GM20431 (cell line): ENCODE results near the gene IL4R.
"Not testable (repeated sequence)": the region's sequence is repeated elsewhere in the genome, so short reads cannot be mapped to it uniquely, and the experiment has no call there.

ENCODE experiments used
- in situ Hi-C: fragments of 300-500 bp; cut with MseI, MboI; formaldehyde crosslinking; loops from one replicate; pipeline ENCODE4 v1.15.0; 2020; ENCODE audit warnings: low sequenced_read_pairs; ENCODE audit not compliant: unreplicated experiment

Gene IL4R

DNA sequence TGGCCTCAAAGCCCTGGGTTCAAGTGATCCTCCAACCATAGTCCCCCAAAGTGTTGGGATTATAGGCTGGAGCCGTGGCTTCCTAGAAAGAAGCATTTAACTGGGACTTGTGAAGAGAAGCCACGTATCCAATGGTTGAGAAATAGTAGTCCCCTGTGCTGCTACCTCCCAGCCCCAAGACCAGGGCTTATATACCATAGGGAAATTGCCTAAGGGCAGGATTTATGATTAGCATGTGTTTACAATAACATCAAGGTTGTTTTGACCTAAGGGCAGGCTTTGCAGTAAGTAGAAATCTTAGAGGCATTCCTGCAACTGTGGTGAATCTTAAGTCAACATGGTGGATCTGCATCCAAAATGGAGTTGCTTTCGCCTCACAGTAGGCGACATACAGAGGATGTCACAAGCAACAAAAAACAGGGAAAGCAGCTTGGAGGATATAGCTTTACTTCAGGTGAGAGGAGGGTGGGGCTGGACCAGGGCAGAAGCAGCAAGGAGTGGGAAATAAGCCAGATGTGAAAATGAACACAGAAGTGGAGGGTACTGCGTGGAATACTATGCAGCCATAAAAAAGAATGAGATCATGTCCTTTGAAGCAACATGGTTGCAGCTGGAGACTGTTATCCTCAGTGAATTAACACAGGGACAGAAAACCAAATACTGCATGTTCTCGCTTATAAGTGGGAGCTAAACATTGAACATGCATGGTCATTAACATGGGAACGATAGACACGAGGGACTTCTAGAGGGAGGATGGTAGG, 26.5 kb upstream of the IL4R start:
- in situ Hi-C loops: no loop called here

DNA sequence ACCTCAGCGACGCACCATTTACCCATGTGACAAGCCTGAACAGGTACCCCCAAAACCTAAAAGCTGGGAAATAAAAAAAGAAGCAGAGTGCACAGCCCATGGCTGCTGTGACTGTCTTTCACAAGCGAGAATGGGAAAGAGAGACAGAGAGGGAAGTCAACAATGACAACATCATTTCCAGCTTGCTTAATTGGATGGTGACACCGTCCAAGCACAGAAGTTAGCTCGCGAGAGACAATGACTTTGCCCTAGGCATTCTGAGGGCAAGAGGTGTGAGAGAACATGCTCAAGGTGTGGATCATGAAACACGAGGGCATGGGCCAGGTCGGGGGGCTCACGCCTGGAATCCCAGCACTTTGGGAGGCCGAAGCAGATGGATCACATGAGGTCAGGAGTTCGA, 25.9 kb upstream of the IL4R start:
- in situ Hi-C loops: no loop called here

DNA sequence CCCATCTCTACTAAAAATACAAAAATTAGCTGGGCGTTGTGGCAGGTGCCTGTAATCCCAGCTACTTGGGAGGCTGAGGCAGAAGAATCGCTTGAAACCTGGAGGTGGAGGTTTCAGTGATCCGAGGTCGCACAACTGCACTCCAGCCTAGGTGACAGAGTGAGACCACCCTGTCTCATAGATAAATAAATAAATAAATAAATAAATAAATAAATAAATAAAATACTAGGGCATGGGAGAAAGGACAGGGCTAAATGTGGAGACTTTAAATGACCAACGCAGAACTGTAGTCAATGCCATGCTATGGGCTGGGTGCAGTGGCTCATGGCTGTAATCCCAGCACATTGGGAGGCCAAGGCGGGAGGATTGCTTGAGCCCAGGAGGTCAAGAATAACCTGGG, 25.5 kb upstream of the IL4R start:
- in situ Hi-C loops: not testable (repeated sequence)

DNA sequence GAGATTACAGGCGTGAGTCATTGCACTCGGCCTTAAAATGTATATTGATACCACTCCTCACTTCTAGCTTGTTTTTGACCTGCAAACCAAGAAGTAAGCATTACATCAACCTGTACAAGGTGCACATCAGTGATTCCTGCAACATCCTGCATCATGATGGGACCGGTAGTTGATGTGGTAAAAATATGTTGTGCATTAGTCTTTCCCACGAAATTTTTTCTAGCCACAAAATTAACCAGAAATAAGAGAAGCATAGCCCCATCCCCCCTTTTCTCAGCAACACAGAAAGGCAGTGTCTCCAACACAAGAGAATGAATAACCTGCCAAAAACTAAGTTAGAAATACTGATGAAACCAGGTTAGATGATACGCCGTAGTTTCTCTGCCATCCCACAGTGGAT, 24.1 kb upstream of the IL4R start:
- in situ Hi-C loops: no loop called here

DNA sequence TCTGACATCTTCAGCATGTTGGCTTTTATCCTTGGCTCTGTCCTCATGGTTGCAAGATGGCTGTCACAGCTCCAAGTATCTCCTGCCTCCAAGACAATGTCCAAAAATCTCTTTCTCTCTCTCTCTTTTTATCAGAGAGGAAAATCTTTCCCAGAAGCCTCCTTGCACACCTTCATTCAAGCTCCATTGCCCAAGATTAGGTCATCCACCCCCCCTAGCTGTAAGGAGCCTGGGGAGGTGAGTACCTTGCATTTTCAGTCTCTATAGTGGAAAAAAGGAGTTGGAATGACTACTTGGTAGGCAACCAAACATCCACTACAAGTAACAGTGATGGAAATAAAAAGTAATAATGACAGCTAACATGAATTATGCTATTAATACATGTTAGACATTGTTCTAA, 23.2 kb upstream of the IL4R start:
- in situ Hi-C loops: no loop called here

DNA sequence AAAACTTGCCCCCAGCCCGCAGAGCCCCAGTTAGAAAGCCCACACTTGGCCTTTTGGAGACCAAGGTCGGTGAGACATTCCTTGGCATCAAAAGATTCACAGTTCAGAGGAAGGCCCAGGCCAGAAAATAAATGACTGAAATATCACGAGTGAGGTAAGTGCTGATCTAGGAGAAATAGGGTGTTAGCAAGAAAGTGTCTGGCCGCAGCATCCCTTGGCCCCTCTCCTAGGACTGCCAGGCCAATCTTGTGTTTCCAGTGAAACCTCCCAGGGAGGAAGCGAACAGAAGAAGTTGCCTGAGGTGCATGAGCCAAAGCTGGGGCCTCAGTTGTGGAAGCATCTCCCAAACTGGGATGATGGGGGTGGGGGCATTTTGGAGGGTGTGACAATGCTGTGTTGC, 22.7 kb upstream of the IL4R start:
- in situ Hi-C loops: no loop called here

DNA sequence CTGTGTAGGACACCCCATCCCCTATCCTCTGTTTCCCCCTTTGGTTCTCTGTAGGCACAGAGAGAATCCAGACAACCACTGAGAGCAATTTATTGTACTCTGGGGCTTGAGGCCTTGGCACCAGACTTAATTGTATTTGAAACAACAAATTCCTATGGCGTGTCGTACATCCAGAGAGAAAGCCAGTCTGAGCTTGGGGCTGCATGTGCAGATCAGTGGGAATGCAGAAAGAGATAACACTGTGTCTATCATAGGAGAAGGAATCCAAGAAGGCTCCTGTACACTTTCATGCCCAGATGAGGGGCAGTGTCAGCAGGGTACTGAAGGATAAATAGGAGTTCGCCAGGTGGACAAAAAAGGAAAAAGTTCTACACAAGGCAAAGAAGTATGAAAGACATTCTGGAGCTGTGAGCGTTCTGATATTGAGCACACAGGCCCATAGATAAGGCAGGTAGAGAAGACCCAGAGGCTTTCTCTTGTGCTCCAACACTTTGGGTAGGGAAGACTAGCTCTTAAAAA, 22.0 kb upstream of the IL4R start:
- in situ Hi-C loops: no loop called here

DNA sequence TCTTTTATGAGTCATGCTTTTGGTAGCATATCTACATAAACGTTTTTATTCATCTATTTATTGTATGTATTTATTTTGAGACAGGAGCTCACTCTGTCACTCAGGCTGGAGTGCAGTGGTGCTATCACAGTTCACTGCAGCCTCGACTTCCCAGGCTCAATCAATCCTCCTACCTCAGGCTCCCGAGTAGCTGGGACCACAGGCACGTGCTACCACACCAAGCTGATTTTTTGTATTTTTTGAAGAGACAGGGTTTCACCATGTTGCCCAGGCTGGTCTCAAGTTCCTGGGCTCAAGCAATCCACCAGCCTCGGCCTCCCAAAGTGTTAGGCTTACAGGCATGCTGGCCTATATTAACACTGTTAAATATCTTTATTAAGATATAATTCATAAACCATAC, 20.4 kb upstream of the IL4R start:
- in situ Hi-C loops: no loop called here

DNA sequence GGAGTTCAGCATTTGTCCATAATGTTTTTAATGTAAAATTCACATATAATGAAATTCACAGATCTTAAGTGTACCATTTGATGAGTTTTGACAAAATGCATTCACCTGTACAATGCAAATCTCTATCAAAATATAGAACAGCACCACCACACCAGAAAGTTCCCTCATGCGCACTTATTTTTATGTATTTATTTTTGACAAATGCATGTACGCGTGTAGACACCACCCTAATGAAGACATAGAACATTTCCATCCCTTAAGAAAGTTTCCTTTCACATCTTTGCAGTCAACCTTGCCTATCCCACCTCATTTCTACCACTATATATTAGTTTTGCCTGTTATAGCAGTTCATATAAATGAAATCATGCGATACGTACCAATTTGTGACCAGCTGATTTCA, 15.6 kb upstream of the IL4R start:
- in situ Hi-C loops: no loop called here

DNA sequence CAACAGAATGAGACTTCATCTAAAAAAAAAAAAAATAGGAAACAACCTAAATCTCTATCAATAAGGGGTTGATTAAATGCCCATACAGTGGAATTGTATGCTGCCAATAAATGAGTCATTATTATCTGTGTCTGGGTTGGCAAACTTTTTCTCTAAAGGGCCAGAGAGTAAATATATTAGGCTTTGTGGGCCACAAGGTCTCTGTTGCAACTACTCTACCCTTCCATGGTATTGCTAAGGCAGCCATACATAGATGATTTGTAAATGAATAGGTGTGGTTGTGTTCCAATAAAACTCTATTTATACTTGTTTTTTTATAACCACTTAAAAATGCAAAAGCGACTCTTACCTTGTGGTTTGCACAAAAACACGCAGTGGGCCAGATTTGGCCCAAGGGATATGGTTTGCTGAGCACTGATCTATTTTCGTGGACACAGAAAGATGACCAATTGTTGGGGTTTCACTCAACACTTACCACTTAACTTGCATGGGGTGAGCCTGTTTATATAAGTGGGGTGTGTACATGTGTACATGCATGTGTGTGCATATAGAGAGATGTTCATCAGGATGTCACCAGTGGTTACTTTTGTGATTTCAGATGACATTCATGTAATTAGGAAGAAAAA, 12.4 kb upstream of the IL4R start:
- in situ Hi-C loops: no loop called here

DNA sequence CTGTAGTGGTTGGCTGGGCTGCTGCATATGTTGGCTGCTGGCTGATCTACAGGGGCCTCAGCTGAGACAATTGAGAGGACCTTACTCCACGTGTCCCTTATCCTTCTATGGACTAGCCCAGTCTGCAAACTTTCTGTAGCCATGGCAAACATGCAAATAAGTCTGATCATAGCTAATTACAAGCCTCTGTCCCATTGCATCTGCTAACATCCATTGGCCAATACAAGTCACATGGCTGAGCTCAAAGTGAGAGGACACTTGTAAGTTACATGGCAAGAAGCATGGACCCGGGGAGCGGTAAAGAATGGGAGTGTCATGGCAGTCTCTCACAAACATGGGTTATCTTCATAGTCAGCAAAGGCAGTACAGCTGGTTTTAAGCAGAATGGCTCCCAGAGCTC, 11.6 kb upstream of the IL4R start:
- in situ Hi-C loops: no loop called here

DNA sequence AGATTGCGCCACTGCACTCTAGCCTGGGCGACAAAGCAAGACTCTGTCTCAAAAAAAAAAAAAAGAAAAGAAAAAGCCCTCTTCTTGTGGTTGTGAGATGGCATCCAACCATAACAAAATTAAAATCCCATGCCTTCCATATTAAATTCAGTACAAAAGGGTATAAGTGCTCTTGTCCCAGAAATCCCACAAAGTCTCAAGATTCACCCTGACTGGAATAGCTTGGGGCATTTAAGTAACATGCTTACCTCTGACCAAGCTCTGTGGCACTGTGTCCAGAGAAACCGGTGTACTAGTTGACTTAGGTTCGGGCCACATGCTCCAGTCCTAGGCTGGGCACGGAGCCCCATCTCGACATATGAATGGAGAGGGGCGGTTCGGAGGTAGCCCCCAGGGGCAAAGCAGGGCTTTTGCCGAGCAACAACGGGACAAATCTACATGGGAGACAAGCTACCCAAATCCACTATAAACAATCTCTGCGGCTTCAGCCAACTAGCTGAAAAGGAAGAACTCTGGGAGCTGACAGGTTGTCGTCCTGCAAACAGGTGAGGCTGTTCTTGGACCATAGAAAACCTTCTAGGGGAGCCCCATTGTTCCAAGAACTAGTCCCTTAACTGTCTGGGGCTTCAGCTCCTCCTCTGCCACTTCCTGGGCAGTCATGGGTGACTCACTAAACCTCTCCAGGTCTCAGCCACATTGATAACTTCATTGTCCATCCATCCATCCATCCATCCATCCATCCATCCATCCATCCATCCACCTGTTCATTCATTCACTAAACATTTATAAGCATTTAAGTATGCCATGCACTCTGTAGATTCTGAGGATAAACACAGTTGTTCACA, 10.3 kb upstream of the IL4R start:
- in situ Hi-C loops: no loop called here

DNA sequence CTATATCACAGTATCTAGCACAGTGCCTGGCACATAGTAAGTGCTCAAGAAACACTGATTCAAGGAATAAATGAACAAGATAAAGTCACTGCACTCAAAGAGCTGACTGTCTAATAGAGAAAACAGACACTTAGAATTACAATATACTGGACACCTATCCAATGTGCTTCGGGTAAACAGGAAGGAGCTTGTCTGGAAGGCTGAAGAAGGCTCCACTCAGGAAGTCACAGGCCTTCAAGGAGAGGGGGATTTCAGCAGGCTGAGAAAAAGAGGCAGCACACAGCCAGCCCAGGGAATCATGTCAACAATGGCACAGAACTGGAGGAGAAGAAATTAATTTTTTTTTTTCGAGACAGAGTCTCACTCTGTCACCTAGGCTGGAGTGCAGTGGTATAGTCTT, 9.7 kb upstream of the IL4R start:
- in situ Hi-C loops: no loop called here

DNA sequence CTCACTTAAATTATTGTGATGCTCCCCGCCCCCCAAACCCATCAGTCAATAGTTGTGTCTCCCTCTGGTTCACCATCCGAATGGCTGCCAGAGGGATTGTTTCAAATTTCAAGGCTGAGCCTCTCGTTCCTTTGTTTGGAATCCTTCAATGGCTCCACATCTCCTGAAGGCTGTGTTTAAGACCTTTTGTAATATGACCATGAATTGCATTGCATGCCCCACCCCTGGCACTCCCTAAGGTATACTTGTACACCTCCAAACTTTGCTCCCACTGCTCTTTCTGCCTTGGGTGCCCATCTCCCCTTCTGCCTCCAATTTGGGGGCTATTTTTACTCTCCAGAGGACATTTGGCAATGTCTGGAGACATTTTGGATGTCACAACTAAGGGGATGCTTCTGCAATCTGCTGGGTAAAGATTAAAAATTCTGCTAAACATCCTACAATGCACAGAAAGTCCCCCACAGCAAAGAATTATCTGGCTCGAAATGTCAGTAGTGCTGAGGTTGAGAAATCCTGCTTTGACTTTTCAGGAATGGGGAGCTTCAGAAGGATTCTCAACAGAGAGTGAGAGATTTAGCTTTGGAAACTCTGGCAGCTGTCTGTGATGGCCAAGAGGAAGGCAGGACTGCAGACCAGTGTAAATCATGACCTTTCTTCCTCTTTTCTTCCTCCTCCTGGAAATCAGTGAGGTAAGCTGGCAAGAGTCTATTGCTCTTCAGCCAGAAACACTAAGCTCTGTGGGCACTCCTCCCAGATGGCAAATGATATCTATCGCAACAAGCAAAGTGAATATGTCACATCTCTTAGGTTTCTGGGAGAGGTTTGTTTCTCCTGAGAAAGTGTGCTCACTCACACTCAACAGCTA, 8.7 kb upstream of the IL4R start:
- in situ Hi-C loops: no loop called here

DNA sequence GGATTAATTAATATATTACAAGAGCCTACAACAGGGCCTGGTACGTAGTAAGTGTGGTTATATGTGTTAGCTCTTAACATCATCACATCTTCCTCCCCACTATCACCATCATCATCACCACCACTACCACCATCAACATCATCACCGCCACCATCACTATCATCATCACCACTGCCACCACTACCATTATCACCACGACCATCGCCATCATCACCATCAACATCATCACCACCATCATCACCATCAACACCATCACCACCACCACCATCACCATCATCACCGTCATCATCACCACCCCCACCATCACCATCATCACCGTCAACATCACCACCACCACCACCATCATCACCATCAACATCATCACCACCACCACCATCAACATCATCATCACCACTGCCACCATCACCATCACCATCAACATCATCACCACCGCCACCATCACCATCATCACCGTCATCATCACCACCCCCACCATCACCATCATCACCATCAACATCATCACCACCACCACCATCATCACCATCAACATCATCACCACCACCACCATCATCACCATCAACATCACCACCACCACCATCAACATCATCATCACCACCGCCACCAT, 7.8 kb upstream of the IL4R start:
- in situ Hi-C loops: no loop called here

DNA sequence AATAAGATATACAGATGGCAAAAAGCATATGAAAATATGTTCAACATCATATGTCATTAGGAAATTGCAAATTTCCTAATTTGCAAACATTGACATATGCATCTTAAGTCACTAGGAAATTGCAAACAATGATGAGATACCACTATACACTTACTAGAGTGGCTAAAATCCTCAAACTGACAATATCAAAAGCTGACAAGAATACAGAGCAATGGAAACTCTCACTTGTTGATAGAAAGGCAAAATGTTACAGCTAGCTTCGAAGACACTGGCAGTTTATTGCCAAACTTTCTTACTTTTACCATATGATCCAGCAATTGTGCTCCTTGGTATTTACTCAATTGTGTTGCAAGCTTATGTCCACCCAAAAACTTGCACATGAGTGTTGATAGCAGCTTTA, 5.0 kb upstream of the IL4R start:
- in situ Hi-C loops: no loop called here

DNA sequence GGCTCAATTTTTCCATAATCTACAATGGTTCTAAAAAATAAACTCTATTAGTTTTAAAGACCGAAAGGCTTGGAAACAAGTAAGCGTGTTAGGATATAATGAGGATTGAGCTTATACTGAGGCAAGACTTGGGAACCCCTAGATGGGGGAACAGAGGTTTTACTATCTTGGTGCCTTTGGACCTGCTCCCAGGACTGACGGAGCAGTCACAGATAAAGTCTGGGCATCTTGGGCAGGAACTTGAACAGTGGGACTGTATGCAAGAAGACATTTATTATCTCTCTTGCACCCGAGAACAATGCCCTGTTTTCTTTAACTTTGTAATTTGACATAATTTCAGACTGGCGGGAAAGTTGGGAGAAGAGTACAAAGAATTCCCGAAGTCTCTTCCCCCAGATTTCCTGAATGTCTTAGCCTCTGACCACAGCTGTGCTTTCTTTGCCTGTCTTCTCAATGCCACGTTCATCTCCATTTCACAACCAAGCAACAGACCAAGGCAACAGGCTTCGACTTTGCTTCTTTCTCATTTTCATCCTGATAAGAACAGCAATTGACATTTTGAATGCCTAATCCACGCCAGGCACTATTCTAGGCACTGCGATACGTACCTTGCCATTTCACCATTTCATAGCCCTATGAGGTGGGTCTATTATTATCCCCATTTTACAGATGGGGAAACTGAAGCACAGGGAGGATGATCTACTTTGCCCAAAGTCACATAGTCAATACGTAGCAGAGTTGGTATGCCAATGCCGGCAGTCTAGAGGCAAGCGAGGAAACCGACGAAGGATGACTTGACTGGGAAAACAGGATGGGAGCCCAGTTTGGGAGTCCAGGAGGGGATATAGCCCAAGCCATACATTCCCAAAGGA, 3.0 kb upstream of the IL4R start:
- in situ Hi-C loops: no loop called here

DNA sequence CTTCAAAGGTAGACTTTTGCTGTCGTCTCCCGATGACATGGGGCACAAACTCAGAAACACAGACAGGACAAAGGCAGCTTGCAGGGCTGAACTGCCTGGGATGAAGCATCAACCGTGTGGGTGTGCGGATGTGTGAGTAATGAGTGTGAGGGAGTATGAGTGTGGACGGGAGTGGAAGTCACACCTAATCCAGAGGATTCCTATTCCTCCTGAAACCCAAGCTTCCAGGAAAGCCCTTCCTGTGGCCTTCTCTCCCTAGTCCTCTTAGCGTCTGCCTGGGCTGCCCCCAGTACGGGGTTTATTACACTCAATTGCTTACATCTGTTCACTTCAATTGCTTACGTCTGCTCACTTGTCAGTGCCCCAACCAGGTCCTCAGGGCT, 2.3 kb upstream of the IL4R start:
- in situ Hi-C loops: no loop called here

DNA sequence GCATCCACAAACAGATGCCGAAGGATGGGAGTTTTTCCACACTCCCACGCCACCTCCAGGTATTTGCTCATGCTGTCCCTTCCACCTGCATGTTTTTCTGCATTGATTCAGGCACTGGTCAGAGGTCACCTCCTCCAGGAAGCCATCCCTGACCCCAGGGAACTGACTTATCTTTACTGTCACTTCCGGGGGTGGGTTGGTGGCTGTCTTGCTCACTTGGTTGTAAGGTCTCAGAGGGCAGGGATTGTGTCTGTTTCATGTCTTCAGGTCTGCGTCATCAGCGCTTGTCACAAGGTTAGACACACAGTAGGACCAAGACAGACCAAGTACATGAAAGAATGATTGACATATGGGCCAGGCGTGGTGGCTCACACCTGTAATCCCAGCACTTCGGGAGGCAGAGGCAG, 1.9 kb upstream of the IL4R start:
- in situ Hi-C loops: no loop called here
